ENCODE results near the gene LEMD3. TPM values are rescaled to one million over a fixed set of nuclear protein-coding genes. Genes with fewer than 3 reads are reported as not detected.

The LEMD3 gene
- total RNA-seq, 6 donors from 2014 or later = 30.3 to 94.3 (median 49.3) TPM

GRCh38 chr12:65252515-65252914, 83.1 kb downstream of the LEMD3 start:
- no peak for DNase-seq

GRCh38 chr12:65257986-65258385, 88.6 kb downstream of the LEMD3 start:
- H3K4me1 ChIP-seq = no peaks in the 10 kb centered on the region

More at GRCh38 chr12:65252515-65252914, 83.1 kb downstream of the LEMD3 start:
- TF ChIP-seq CTCF (IDR thresholded peaks at IDR 0.05) (no peak), POLR2AphosphoS5 (IDR thresholded peaks at IDR 0.05) (no peak), POLR2A (IDR thresholded peaks at IDR 0.05) (no peak)
- Histone ChIP-seq H3K4me3 (no peak overlapping the region), H3K36me3 (peaks cover 0 to 2% (median under 1%) of the 10 kb centered on the region in 4 donors), H3K4me1 (no peaks in the 10 kb centered on the region), H3K27ac (no peak overlapping the region), H3K9me3 (no peaks in the 10 kb centered on the region), H3K27me3 (no peaks in the 10 kb centered on the region)
- ATAC-seq (ENCODE audit: low FRiP score in 2 of 2) = no peak
- WGBS, 2 donors = 67 to 83% methylated on average over 1 of the region's 1 CpG

GRCh38 chr12:65259501-65259900, 90.1 kb downstream of the LEMD3 start:
- H3K36me3 ChIP-seq = no peaks in the 10 kb centered on the region
- no peak for TF ChIP-seq EP300 (IDR thresholded peaks at IDR 0.05)
- no peaks in the 10 kb centered on the region for H3K4me1 ChIP-seq
- no peak overlapping the region for H3K4me3 ChIP-seq
- DNase-seq (no peak), ATAC-seq (ENCODE audit: low FRiP score in 2 of 2) (no peak)
- no peaks in the 10 kb centered on the region for H3K27me3 ChIP-seq
- no peak overlapping the region for H3K27ac ChIP-seq
- no peaks in the 10 kb centered on the region for H3K9me3 ChIP-seq

More at GRCh38 chr12:65257986-65258385, 88.6 kb downstream of the LEMD3 start:
- TF ChIP-seq POLR2AphosphoS5 (IDR thresholded peaks at IDR 0.05) (no peak), POLR2A (IDR thresholded peaks at IDR 0.05) (no peak), EP300 (IDR thresholded peaks at IDR 0.05) (no peak), CTCF (IDR thresholded peaks at IDR 0.05) (no peak)
- H3K27ac ChIP-seq = no peak overlapping the region
- H3K4me3 ChIP-seq = no peak overlapping the region
- H3K27me3 ChIP-seq = no peaks in the 10 kb centered on the region
- DNase-seq (no peak), ATAC-seq (ENCODE audit: low FRiP score in 2 of 2) (no peak)
- H3K36me3 ChIP-seq = no peaks in the 10 kb centered on the region
- no peaks in the 10 kb centered on the region for H3K9me3 ChIP-seq

- H3K9me3 ChIP-seq = no peaks in the 10 kb centered on the region
- ATAC-seq (ENCODE audit: low FRiP score in 2 of 2) = no peak
- TF ChIP-seq POLR2A (IDR thresholded peaks at IDR 0.05) (no peak), POLR2AphosphoS5 (IDR thresholded peaks at IDR 0.05) (no peak), EP300 (IDR thresholded peaks at IDR 0.05) (no peak), CTCF (IDR thresholded peaks at IDR 0.05) (no peak)
- no peak overlapping the region for H3K4me3 ChIP-seq
- DNase-seq = no peak
- no peak overlapping the region for H3K27ac ChIP-seq
- 56 to 63% methylated on average over 4 of the region's 4 CpGs for WGBS, 2 donors
- no peaks in the 10 kb centered on the region for H3K4me1 ChIP-seq
- no peaks in the 10 kb centered on the region for H3K27me3 ChIP-seq
- H3K36me3 ChIP-seq = no peaks in the 10 kb centered on the region
Observed at GRCh38 chr12:65263777-65264176, 94.4 kb downstream of the LEMD3 start.

GRCh38 chr12:65266408-65266807, 97.0 kb downstream of the LEMD3 start:
- Histone ChIP-seq H3K27me3 (no peaks in the 10 kb centered on the region), H3K27ac (no peak overlapping the region), H3K4me3 (no peak overlapping the region), H3K36me3 (no peaks in the 10 kb centered on the region), H3K4me1 (no peaks in the 10 kb centered on the region), H3K9me3 (no peaks in the 10 kb centered on the region)
- DNase-seq (no peak), ATAC-seq (ENCODE audit: low FRiP score in 2 of 2) (no peak)
- TF ChIP-seq POLR2A (IDR thresholded peaks at IDR 0.05) (no peak), CTCF (IDR thresholded peaks at IDR 0.05) (no peak), POLR2AphosphoS5 (IDR thresholded peaks at IDR 0.05) (no peak), EP300 (IDR thresholded peaks at IDR 0.05) (no peak)
- WGBS, 2 donors = 66 to 70% methylated on average over 3 of the region's 3 CpGs
